DMS79 treated with DMSO at 0.1 percent for 48 hours (cell line): ENCODE data around the gene CEP55.
"Not testable (repeated sequence)": the region's sequence is repeated elsewhere in the genome, so short reads cannot be mapped to it uniquely, and the experiment has no call there.

Experiments used
- DNase-seq: peaks from one replicate; lab custom pipeline; 2025; lab: John Stamatoyannopoulos, UW

Gene CEP55

GRCh38 chr10:93513091-93513490 is 16.7 kb downstream of the CEP55 start:
- no peak for DNase-seq

- DNase-seq, result no peak
Measured at GRCh38 chr10:93514521-93514920, 18.1 kb downstream of the CEP55 start.

- DNase-seq, result no peak
Measured at GRCh38 chr10:93515071-93516005, 18.9 kb downstream of the CEP55 start.

- no peak for DNase-seq
Measured at GRCh38 chr10:93516006-93516380, 19.6 kb downstream of the CEP55 start.

- DNase-seq, result no peak
Measured at GRCh38 chr10:93518531-93518930, 22.1 kb downstream of the CEP55 start.

- DNase-seq, result no peak
Measured at GRCh38 chr10:93535293-93535692, 38.9 kb downstream of the CEP55 start.

- DNase-seq, result not testable (repeated sequence)
Measured at GRCh38 chr10:93540871-93541270, 44.5 kb downstream of the CEP55 start.

GRCh38 chr10:93541402-93542357 is 45.3 kb downstream of the CEP55 start:
- peak; percentile 17 for DNase-seq

GRCh38 chr10:93542358-93542791 is 46.0 kb downstream of the CEP55 start:
- peak; percentile 26 for DNase-seq

- DNase-seq, result not testable (repeated sequence)
Measured at GRCh38 chr10:93546995-93547394, 50.6 kb downstream of the CEP55 start.

- DNase-seq, result no peak
Measured at GRCh38 chr10:93547522-93547921, 51.1 kb downstream of the CEP55 start.

- no peak for DNase-seq
Measured at GRCh38 chr10:93548376-93549071, 52.1 kb downstream of the CEP55 start.

GRCh38 chr10:93550606-93551005 is 54.2 kb downstream of the CEP55 start:
- no peak for DNase-seq

- no peak for DNase-seq
Measured at GRCh38 chr10:93552780-93553179, 56.4 kb downstream of the CEP55 start.

GRCh38 chr10:93553482-93554315 is 57.3 kb downstream of the CEP55 start:
- DNase-seq, result no peak

GRCh38 chr10:93554316-93554663 is 57.9 kb downstream of the CEP55 start:
- no peak for DNase-seq

- DNase-seq, result no peak
Measured at GRCh38 chr10:93554760-93555432, 58.5 kb downstream of the CEP55 start.

GRCh38 chr10:93559490-93559889 is 63.1 kb downstream of the CEP55 start:
- DNase-seq, result no peak

GRCh38 chr10:93560541-93560940 is 64.1 kb downstream of the CEP55 start:
- no peak for DNase-seq

- DNase-seq, result no peak
Measured at GRCh38 chr10:93565446-93565845, 69.0 kb downstream of the CEP55 start.
